NCI-H187 treated with DMSO at 0.1 percent for 48 hours (cell line): ENCODE measurements around the gene NT5C2.
"Not testable (repeated sequence)": the region's sequence is repeated elsewhere in the genome, so short reads cannot be mapped to it uniquely, and the experiment has no call there.

ENCODE experiments used
- DNase-seq: peaks from one replicate; lab custom pipeline; 2025; lab: John Stamatoyannopoulos, UW

The NT5C2 gene

GRCh38 chr10:103086261-103086660, 106.8 kb downstream of the NT5C2 start:
- no peak for DNase-seq

- no peak for DNase-seq
Measured at GRCh38 chr10:103083977-103084320, 109.1 kb downstream of the NT5C2 start.

GRCh38 chr10:103083266-103083976, 109.7 kb downstream of the NT5C2 start:
- DNase-seq, result no peak

- DNase-seq, result no peak
Measured at GRCh38 chr10:103082683-103083082, 110.4 kb downstream of the NT5C2 start.

GRCh38 chr10:103080891-103081581, 112.0 kb downstream of the NT5C2 start:
- DNase-seq, result no peak

- DNase-seq, result no peak
Measured at GRCh38 chr10:103079946-103080345, 113.1 kb downstream of the NT5C2 start.

- no peak for DNase-seq
Measured at GRCh38 chr10:103079100-103079499, 114.0 kb downstream of the NT5C2 start.

GRCh38 chr10:103078676-103079075, 114.4 kb downstream of the NT5C2 start:
- no peak for DNase-seq

GRCh38 chr10:103078309-103078615, 114.8 kb downstream of the NT5C2 start:
- no peak for DNase-seq

- no peak for DNase-seq
Measured at GRCh38 chr10:103077491-103078308, 115.4 kb downstream of the NT5C2 start.

- DNase-seq, result no peak
Measured at GRCh38 chr10:103077020-103077419, 116.1 kb downstream of the NT5C2 start.

- DNase-seq, result no peak
Measured at GRCh38 chr10:103072891-103073290, 120.2 kb downstream of the NT5C2 start.

- DNase-seq, result no peak
Measured at GRCh38 chr10:103072276-103072675, 120.8 kb downstream of the NT5C2 start.

- no peak for DNase-seq
Measured at GRCh38 chr10:103069453-103070331, 123.4 kb downstream of the NT5C2 start.

- no peak for DNase-seq
Measured at GRCh38 chr10:103067956-103068355, 125.1 kb downstream of the NT5C2 start.

GRCh38 chr10:103067484-103067883, 125.6 kb downstream of the NT5C2 start:
- no peak for DNase-seq

GRCh38 chr10:103067099-103067477, 126.0 kb downstream of the NT5C2 start:
- DNase-seq, result not testable (repeated sequence)

GRCh38 chr10:103066141-103067098, 126.7 kb downstream of the NT5C2 start:
- DNase-seq, result no peak

- DNase-seq, result no peak
Measured at GRCh38 chr10:103064956-103065355, 128.1 kb downstream of the NT5C2 start.

GRCh38 chr10:103062854-103063590, 130.1 kb downstream of the NT5C2 start:
- DNase-seq, result no peak
